Stimulated activated CD8-positive, alpha-beta memory T cell treated with anti-CD3 and anti-CD28 coated beads, Interleukin-15, amount 100 ng/mL, for 48 hours (primary cell): Measurements from ENCODE around the gene CRISP2.
"Not testable (repeated sequence)": the region's sequence is repeated elsewhere in the genome, so short reads cannot be mapped to it uniquely, and the experiment has no call there.

Source experiments
- DNase-seq, 2 donors: peaks; one replicate each; pipeline ENCODE4 v3.0.0-alpha.2; 2020; ENCODE audit warnings: low read depth in 2 of 2

The CRISP2 gene, protein sequence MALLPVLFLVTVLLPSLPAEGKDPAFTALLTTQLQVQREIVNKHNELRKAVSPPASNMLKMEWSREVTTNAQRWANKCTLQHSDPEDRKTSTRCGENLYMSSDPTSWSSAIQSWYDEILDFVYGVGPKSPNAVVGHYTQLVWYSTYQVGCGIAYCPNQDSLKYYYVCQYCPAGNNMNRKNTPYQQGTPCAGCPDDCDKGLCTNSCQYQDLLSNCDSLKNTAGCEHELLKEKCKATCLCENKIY

DNA sequence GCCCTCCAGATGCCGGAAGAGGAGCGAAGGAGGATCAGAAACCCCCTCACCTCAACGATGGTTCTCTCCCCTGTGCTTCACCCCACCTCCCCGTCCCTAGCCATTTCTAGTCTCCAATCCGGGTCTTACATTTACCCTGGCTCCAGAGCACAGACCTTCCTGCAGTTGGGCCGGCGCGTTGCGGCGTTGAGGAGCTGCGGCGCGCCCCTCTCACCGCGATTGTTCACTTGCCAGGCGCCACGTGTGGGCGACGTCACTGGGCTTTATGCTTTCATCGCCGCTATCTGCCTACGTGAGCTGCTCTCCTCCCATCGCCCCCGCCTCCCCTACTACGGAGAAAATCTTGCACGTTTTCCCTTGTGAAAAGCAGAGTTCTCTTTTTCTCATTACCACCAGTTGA is at the start of gene CRISP2:
Gene CRISP2 (minus strand): TSS at position 198 of the 400 bp plus-strand sequence. CDS start 4,347 bp downstream, outside the sequence.
- no peak for DNase-seq

DNA sequence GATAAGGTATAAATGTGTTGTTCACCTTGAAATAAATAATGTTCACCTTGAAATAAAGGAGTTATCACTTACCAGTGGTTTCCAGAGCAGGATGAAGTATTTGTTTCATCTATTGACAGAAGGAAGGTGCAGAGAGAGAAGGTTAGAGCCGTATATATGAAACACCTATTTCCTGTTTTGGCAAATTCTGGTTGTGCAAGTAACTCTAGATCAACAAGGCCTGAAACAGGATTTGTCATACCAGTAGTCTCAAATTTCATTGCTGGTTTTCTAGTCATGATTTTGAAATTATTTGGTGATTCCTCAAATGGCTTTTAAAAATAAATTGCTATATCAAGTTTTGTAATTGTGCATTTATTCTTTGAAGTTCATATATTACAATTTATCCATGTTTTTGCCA is 30.9 kb upstream of the CRISP2 start, which contains the start of gene CRISP3:
Gene CRISP3 (minus strand): TSS at position 130 of the 400 bp plus-strand sequence. CDS start 21 bp downstream, at position 109.
- no peak for DNase-seq

DNA sequence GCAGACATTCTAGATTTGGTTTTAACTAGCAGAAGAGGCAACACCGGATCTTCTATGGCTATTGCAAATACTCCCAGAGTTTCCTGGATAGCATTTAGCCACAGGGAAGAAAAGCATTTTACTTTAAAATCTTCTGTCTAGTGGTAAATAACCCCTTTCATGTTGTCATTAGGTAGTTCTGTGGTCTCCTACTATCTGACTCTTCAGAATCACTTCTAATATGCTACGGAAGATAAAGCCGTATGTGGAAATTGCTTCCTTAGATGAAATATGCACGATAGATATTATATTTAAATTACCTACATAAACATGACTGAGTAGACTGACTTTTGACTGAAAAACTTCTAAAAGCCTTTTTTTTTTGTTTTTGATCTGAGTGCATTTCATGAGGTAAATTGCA is 30.1 kb upstream of the CRISP2 start:
- no peak for DNase-seq

DNA sequence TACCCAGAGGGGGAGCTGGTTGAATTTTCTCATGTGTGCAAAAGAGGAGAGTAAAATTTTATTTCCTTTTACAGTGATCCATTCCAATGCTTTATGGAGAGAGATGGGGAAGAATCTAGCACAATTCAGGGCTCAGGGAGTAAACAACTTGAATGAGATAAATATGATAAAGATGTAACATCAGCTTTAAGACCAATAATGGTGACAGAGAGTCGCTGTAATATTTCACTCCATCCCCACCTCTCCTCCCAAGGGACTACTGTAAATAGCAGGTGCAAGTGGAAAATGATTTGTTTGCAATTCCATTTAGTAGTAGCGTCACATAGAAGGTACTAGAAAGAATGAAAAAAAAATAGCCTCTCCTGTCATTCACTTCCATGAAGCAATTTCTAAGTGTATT is 26.1 kb upstream of the CRISP2 start:
- DNase-seq: no peak

DNA sequence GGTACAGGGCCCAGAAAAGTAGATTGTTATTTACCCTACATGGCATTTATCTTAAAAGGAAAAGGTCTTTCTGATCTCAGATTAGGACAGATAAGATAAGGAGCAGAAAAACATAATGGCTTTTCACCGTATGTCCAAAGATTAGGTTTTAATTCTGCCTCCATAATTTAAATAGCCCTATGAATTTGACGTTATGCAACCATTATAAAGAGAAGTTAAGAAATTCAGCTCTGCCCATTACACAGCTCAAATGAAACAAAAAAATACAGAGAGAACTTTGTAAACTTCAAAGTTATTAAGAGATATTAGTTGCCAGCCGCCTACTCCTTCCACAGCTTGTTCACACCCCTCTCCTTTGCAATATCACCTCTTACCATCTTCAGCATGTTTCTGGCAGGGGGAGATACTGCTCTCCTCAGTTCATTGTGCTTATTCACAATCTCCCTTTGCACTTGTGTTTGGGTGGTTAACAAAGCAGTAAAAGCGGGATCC is 22.7 kb upstream of the CRISP2 start:
- no peak for DNase-seq

DNA sequence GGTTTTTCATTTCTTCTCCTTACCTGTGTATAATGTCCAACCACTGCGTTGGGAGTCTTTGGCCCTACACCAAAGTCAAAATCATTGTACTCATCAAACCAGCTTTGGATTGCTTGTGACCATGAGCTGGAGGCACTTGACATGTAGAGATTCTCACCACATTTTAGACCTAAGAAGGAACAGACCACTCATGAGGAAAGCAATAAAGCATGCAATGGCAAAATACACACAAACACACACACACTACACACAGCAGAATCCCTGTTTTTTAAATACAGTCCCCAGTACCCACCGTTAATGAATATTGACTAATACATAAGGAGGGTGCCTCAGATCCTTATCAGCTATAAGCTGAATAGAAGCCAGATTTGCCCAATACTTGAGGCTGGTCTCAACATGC is 20.3 kb upstream of the CRISP2 start:
- no peak for DNase-seq

DNA sequence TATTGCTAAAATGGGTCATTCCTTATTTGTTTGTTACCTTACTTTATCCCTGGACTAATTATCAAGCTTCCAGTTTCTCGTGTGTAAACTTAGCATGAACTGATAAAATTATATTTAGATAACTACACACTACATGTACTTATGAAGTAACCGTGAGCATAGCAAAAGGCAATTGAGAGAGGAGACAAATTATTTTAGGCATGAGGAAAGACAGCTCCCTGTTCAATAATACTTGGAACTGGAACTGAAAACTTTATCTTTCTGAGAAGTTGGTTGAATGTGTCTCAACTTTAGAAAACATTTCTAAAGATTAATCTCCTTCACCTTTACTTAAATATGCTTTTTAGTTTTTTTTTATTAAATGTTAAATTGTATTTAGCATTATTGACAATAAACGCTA is 19.4 kb upstream of the CRISP2 start:
- no peak for DNase-seq

DNA sequence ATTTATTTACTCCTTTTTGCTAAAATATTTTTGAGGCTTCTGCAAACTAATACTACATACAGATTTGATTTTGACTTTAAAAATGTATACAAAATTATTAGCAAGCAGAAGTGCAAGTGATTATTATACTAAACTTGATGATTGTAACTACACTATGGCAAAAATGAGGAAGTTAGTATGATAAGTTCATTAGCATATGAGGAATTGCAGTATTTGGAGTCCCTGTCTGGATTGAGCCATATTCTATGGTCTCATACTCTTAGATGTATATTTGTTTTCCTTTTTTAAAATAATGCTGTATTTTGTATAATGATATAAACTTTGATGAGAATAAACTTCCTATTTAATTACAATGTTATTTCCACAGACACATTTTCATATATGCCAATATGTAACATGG is 16.9 kb upstream of the CRISP2 start:
- DNase-seq: no peak

DNA sequence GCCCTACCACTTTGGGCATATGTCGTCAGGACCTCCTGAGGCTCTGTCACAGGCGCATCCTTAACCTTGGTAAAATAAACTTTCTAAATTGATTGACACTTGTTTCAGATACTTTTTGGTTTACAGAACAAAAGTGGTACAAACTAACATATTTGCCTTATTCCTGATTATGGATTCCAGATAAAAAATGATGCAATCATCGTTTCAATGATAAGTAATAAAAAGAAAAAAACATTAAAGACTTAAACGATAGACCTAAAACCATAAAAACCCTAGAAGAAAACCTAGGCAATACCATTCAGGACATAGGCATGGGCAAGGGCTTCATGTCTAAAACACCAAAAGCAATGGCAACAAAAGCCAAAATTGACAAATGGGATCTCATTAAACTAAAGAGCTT is 10.6 kb upstream of the CRISP2 start:
- DNase-seq: not testable (repeated sequence)

DNA sequence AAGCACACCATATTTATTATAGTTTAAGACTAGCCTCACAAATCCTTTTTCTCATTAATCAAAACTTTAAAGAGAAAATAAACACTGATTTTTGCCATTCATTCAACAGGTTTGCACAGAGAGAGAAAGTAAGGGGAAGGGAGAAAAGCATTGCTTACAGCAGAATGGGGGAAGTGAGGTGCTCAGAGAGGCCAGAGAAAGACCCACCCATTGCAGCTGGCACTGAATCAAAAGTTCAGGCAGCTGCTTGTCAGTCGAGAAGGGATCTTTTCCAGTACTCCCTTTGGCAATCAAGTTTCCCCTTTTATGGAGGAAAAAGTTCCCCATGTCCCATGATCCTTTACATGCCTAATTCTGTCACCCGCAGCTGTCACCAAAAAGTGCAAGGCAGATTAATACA is 8.0 kb upstream of the CRISP2 start:
- DNase-seq: no peak

DNA sequence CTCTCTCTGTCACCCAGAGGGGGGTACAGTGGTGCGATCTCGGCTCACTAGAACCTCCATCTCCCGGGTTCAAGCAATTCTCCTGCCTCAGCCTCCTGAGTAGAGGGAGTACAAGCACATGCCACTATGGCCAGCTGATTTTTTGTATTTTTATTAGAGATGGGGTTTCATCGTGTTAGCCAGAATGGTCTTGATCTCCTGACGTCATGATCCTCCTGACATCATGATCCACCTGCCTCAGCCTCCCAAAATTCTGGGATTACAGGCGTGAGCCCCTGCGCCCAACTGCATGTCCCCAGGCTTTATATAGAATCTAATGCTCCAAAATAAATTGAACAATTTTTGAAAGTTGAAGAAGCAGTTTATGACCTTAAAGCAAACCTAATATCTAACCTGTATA is 7.0 kb upstream of the CRISP2 start:
- no peak for DNase-seq

DNA sequence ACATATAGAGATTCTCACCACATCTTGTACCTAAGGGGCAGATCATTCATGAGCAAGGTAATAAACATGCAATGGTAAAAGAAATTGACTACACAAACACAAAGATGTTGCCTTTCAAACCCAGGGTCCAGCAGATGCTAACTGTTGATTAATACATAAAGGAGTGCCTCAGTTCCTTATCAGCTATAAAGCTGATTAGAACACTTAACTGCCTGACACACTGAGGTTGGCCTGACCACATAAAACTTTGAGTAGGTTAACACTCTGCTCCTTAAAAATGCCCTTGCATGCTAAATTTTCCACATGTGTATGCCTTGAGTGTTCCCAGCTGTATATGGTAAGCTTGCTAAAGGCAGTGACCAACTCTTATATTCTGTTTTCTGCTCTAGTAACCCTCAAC is 14.9 kb downstream of the CRISP2 start:
- no peak for DNase-seq

DNA sequence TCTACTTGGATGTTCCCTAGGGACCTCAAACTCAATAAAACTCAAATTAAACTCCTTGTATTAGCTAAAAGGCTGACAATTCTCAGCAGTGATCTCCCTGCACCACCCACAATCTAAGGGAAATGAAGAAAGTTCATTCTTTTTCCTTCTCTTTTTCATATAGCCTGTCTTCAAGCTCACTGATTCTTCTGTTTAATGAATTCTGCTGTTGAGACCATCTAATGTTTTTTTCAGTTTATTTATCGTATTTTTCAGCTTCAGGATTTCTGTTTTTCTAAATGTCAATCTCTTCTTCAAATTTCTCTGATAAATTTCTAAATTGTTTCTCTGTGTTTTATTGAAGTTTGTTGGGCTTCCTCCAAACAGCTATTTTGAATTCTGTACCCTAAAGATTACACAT is 19.8 kb downstream of the CRISP2 start:
- no peak for DNase-seq

DNA sequence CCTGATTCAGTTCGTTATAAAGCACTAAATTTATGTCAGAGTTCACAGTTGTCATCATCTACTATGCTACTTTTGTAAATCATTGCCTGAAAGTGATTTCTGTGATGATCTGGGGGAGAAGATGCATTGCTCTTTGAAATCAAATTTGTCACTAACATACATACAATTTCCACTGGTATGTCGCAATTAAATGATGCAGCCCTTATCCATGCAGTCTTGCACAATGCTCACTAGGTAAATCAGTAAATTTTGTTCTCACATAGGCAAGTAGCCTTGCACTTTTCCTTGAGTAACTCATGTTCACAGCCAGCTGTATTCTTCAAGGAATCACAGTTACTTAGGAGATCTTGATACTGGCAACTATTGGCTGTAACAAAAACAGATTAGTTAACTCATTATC is 20.8 kb downstream of the CRISP2 start:
- no peak for DNase-seq

DNA sequence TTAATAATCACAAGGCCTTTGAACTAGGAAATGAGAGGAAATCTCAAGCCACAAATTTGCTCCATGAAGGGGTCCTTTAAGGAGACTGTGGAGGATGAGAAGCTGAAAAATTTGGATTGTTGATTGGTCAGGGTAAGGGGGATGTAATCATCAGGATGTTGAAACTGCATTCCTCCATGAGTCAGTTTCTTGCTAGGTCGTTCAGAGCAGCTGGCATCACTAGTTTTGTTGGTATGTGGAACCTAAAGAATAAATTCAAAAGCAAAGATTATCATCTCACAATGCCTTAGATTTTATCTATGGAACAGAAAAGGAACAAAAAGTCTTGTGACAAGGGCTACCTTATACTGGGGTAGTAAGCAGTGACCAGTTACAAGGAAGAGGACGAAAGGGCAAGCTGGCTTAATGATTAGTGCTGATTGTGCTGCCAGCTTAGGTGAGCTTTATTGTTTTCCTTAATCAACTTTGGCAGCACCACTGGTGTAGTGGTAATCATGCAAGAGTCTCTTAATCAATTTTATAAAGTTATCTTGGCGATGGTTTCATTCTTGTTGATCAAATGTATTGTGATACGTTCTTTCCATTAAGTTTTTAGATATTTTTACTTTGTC is 36.6 kb downstream of the CRISP2 start:
- DNase-seq: no peak

DNA sequence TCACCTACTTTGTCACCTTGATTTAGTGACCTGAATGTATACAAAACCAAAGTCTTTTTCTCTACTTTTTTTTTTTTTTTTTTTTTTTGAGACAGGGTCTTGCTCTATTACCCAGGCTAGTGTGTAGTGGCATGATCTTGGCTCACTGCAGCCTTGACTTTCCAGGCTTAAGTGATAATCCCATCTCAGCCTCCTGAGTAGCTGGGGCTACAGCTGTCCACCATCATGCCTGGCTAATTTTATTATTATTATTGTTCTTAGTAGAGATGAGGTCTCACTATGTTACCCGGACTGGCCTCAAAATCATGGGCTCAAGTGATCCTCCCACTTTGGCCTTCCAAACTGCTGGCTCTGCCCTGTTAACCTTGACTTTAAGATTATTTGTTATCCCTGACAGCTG is 37.5 kb downstream of the CRISP2 start:
- no peak for DNase-seq

DNA sequence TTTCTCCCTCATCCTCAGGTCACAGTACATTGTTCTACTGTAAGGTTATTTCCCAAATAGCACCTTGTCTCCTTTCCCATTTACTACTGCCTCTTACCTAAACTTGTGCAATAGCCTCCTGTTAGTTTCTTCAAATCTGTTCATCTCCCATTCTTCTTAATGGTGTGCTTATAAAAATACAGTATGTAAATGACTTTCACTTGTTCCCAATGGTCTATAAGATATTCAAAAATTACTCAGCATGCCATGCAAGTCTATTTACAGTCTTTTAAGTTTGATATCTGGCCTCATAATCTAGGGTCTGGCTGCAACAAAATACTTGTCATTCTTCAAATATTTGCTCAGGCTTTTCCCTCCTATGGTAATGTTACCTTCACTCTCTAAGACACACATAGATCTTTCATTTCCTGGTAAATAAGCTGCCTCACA is 45.2 kb downstream of the CRISP2 start:
- DNase-seq: no peak

DNA sequence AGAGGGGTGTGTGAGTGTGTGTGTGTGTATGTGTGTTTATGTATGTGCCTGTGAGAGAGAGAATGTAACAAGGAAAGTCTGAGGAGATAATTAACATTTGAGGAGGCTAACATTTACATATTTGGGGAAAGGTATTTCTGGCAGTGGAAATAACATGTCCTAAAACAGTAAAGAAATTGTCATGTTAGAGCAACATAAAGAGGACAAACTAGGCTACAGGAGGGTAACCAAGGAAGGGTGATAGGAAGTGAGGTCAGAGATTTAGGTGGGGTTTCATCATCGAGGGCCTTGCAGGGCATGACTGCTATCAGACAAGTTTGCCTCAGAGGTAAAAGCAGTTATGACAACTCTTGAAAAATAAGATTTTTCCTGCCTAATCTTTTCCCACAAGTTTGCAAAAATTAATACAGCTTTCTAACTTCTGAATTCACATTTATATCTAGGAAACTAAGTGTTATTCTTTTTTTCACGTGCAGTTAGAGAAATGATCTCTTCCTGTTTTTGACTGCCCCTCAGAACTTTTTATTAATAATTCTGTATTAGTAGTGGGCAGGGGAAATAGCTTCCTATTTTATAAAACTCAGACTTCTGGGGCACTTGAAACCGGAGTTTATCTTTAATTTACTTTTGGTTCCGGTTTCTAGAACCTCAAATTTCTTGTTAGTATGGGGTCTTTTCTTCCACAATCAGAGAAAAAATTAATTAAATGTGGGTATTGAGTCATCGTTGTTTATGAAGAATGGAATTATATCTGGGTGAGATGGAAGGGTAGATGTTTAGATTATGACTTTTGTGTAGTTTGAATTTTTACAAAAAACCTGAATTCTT is 46.2 kb downstream of the CRISP2 start:
- no peak for DNase-seq

DNA sequence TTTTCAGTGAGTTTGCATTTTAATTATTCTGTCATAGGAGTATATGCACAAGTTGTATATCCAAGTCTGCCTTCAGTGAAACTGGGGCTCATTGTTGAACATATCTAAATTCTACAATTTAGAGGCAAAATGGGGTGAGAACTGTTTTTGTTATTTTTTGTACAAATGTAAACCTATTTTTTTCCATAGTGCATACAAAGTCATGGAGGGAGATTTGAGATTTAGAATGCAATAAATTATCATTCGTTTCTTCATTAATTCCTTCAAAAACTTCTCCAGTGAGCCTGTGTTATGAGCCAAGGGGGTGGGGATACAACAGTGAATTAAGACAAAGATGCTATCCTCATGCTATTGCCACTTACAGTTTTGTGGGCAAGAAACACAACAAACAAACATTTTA is 46.9 kb downstream of the CRISP2 start:
- DNase-seq: no peak

DNA sequence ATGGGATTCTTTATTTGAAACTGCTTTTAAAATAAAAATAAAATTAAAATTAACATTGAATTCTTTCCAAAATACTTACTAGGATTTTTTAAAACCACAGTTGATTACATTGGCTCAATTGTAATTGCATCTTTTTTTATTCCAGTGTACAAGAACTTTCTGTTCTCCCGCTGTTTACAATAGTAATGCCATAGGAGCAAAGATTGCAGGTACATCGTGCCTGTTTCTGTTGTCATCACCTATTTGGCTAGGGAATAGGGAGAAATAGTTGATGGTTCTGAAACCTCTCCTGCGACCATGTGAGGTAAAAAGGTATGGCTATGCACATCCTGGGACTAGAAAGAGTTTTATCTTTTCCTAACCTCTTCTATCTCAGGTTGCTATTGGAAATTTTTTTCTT is 48.5 kb downstream of the CRISP2 start:
- DNase-seq: no peak

DNA sequence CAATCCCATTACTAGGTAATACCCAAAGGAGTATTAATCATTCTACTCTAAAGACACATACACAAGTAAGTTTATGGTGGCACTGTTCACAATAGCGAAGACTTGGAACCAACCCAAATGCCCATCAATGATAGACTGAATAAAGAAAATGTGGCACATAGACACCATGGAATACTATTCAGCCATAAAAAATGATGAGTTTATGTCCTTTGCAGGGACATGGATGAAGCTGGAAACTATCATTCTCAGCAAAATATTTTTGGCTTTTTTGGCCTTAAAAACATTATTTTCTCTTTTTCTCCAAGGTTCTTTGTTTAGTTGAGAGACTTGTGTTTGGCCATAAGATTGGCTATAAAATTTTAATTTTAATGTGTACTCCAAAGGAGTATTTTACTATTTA is 49.3 kb downstream of the CRISP2 start:
- not testable (repeated sequence) for DNase-seq

DNA sequence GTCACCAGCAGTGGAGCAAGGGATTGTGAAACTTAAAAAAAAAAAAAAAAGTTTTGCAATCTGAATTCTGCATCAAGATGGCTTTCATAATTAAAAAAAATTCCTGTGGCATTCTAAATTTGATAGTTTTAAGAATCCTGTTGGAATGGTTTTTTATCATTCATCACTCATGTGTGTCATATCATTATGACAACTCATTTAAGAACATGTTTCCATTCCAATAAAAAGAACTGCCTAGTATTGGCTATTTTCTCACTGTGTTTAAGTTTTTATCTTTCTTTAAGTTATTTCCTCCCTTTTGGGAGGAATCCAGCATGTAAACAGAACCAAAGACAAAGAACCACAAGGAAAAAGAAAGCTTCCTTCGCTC is 50.5 kb downstream of the CRISP2 start:
- DNase-seq: no peak
